Effector memory CD8-positive, alpha-beta T cell (primary cell): ENCODE data around the gene PRC1.
"Not testable (repeated sequence)": the region's sequence is repeated elsewhere in the genome, so short reads cannot be mapped to it uniquely, and the experiment has no call there.

Experiments used
- ATAC-seq: fragments of 150-1000 bp; cut with Tn5 transposase; replicated peaks from 2 replicates; pipeline ENCODE4 v1.10.0; 2021; ENCODE audit warnings: mild to moderate bottlenecking, moderate library complexity
- DNase-seq, 3 experiments: peaks; one replicate each; pipeline ENCODE4 v3.0.0; 2021
- H3K27ac Mint-ChIP-seq, 2 donors: one replicate each; pipeline ENCODE4 v1.8.0; 2022; ENCODE audit warnings: mild to moderate bottlenecking in 2 of 2, mixed read lengths in 2 of 2, moderate library complexity in 2 of 2
- H3K27me3 Mint-ChIP-seq, 2 donors: one replicate each; pipeline ENCODE4 v1.8.0; 2022; ENCODE audit warnings: mixed read lengths in 2 of 2
- H3K36me3 Mint-ChIP-seq: one replicate; pipeline ENCODE4 v1.8.0; 2022; ENCODE audit warnings: mild to moderate bottlenecking, moderate library complexity, mixed read lengths; ENCODE audit not compliant: insufficient read depth
- H3K4me1 Mint-ChIP-seq, 2 donors: one replicate each; pipeline ENCODE4 v1.8.0; 2022; ENCODE audit warnings: low read depth in 2 of 2, mixed read lengths in 2 of 2
- H3K4me3 Mint-ChIP-seq, 2 donors: one replicate each; pipeline ENCODE4 v1.8.0; 2022; ENCODE audit warnings: mild to moderate bottlenecking in 2 of 2, mixed read lengths in 2 of 2, moderate library complexity in 2 of 2
- H3K9me3 Mint-ChIP-seq, 2 donors: one replicate each; pipeline ENCODE4 v1.8.0; 2022; ENCODE audit warnings: mixed read lengths in 2 of 2

Gene PRC1

DNA sequence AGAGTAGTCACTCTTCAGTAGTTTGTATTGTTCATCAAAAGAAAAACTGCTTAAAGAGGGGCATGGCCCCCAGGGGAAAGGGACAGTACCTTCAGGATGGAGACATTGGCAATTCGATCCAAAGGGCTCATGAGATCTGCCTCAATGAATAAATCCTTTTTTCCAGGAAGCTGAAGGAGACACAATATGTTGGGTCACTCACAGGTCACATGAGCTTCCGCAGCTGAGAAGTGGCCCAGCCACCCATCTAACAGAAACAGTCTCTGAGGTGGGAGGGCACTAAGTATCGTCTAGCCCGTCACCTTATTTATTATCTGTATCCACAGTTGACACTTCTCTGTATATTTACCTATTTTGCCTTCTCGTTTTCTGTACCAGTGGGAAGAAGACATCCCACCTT, 23.4 kb upstream of the PRC1 start:
- DNase-seq (no peak), ATAC-seq (no peak)
- H3K4me3 Mint-ChIP-seq: no peak overlapping the region
- no peaks in the 10 kb centered on the region for H3K9me3 Mint-ChIP-seq
- H3K36me3 Mint-ChIP-seq: peaks cover 27% of the 10 kb centered on the region
- no peaks in the 10 kb centered on the region for H3K27me3 Mint-ChIP-seq
- H3K4me1 Mint-ChIP-seq: peaks cover 28 to 29% of the 10 kb centered on the region in 2 donors
- H3K27ac Mint-ChIP-seq: peak overlapping the region; percentile 47 to 66

DNA sequence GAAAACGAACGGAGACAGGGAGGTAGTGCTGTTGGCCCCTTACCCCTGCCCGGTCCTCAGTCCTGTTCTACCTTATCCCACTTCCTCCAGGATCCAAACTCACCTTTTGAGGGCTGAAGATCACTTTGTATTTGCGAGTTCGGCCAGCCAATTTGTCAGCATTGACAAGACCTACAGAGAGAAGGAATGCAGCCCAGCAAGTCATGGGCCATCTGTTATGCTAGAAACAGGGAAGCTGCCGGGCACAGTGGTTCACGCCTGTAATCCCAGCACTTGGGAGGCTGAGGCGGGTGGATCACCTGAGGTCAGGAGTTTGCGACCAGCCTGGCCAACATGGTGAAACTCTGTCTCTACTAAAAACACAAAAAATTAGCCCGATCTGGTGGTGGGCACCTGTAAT, 19.4 kb upstream of the PRC1 start:
- not testable (repeated sequence) for H3K4me3 Mint-ChIP-seq, H3K4me1 Mint-ChIP-seq, H3K27ac Mint-ChIP-seq, H3K9me3 Mint-ChIP-seq, DNase-seq, ATAC-seq, H3K27me3 Mint-ChIP-seq
- peaks cover 31% of the 10 kb centered on the region for H3K36me3 Mint-ChIP-seq

DNA sequence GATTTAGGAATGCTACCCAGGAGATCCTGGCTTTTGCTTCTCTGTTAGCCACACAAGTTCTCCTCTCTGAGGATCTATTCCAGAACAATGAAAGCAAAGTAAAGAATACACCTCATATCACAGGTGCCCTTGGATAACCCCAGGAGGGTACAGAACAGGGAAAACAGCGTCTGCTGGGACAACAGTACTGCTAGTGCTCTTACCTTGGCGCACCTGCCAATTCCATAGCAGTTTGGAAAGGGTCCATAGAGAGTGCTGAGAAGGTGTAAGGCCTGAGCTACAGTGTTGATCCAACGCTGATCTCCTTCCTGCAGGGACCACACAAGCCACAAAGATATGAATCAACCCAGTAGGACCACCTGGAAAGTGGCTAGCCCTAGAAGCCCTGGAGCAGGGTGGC, 12.9 kb upstream of the PRC1 start:
- Mint-ChIP-seq H3K4me3 (no peak overlapping the region), H3K27ac (peak overlapping the region in 1 of 2 donors; percentile 59), H3K9me3 (no peaks in the 10 kb centered on the region), H3K4me1 (no peaks in the 10 kb centered on the region), H3K27me3 (no peaks in the 10 kb centered on the region), H3K36me3 (peaks cover 49% of the 10 kb centered on the region)
- no peak for ATAC-seq
- no peak for DNase-seq

DNA sequence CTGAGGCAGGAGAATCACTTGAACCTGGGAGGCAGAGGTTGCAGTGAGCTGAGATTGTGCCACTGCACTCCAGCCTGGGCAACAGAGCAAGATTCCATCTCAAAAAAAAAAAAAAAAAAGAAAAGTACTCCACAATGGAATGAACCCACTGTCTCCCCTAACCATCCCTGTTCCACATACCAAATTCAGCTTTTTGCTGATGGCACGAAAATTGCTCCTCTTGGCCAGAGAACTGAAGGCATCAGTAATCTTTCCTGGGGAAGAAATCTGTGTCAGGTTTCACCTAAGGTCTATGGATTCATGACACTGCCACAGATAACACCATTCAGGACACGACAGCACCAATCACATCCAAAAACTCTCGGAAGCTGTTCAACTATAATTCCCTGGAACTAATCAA, 6.9 kb upstream of the PRC1 start:
- DNase-seq: no peak
- Mint-ChIP-seq H3K27ac (no peak overlapping the region), H3K4me3 (no peak overlapping the region), H3K27me3 (no peaks in the 10 kb centered on the region), H3K36me3 (peaks cover 54% of the 10 kb centered on the region), H3K9me3 (no peaks in the 10 kb centered on the region), H3K4me1 (no peaks in the 10 kb centered on the region)
- no peak for ATAC-seq

DNA sequence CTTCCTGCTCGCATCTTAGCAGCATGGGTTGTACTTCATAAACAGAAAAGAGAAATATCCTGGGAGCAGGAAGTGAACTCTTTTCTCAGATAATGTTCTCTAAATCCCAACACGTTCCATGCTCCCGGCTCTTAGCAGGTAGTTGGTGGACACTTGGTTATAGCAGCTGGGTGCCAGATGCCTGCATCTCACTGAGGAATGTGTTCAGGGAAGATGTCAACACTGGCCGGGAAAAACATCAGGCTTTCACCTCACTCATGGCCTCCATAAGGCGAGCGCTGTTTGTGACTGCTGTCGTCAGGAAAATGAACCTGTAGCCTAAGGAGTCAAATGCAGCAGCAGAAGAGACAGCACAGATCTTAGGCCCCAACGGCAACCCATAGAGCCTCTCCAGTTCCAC, 4.4 kb upstream of the PRC1 start:
- ATAC-seq (no peak), DNase-seq (no peak)
- Mint-ChIP-seq H3K27me3 (no peaks in the 10 kb centered on the region), H3K36me3 (peaks cover 56% of the 10 kb centered on the region), H3K4me1 (peaks cover 0 to 7% of the 10 kb centered on the region in 2 donors), H3K27ac (peak overlapping the region in 1 of 2 donors; percentile 8), H3K4me3 (no peak overlapping the region), H3K9me3 (no peaks in the 10 kb centered on the region)

DNA sequence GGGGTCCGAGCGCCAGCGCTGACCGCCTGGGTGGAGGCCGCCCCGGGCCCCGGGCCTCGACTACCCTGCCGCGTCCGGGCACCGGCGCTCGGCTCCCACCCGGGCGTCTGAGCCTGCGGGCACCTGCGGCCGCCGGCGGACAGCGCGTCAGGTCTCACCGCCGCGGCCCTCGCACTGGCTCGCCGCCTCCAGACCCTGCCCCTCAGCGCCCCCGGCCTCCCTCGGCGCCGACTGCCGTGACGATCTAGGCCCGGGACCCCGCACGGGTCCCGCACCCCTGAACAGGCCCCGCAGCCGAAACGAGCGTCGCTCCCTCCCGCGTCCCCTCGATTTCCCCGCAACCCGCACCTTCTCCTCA, 297 bp downstream of the PRC1 start:
- Mint-ChIP-seq H3K4me1 (peaks cover 7% of the 10 kb centered on the region in 2 donors), H3K4me3 (peak overlapping the region; percentile 99 to 100), H3K27ac (peak overlapping the region; percentile 94 to 95), H3K9me3 (no peaks in the 10 kb centered on the region), H3K36me3 (peaks cover 23% of the 10 kb centered on the region), H3K27me3 (no peaks in the 10 kb centered on the region)
- DNase-seq (no peak), ATAC-seq (peak; percentile 11)

DNA sequence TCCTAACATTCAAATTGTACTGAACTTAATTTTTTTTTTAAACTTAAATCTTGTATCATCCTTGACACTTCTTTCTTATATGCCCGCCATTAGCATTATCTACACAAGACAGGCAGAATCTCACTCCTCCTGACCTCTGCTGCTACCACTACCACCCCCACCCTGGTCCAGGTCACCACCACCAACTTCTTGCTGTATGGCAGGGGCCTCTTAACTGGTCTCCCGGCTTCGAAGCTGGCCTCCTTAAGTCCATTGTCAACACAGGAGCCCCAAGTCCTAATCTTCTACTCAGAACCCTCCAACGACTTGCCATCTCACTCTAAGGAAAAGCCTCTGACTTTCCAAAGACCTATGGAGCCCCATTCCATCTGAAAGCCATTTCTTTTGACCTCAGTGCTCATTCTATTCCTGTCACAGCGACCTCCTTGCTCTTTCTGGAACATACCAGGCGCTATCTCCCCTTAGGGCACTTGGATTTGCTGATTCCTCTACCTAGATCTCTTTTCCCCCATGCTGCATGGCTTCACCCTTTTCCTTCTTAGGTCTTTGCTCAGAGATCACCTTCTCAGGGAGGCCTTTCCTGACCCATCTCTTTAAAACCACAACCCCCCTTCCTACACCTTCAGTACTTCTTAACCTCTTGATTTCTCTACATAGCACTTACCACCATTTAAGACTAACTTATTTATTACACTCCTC, 2.6 kb downstream of the PRC1 start:
- Mint-ChIP-seq H3K4me3 (no peak overlapping the region), H3K9me3 (no peaks in the 10 kb centered on the region), H3K4me1 (peaks cover 13 to 16% of the 10 kb centered on the region in 2 donors), H3K36me3 (peaks cover 11% of the 10 kb centered on the region), H3K27ac (no peak overlapping the region), H3K27me3 (no peaks in the 10 kb centered on the region)
- ATAC-seq (no peak), DNase-seq (no peak)

DNA sequence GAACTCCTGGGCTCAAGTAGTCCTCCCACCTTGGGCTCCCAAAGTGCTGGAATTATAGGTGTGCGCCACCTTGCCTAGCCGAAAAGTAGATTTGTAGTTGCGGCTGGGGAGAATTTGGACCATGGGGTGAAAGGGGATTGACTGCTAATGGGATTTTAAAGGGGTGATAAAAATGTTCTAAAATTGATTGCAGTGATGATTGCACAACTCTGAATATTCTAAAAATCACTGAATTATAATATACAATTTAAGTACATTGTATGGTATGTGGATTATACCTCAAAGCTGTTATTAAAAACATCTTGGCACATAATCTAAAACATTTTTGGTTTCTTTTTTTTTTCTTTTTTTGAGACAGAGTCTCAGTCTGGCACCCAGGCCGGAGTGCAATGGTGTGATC, 3.9 kb downstream of the PRC1 start:
- ATAC-seq (no peak), DNase-seq (no peak)
- Mint-ChIP-seq H3K9me3 (no peaks in the 10 kb centered on the region), H3K36me3 (peaks cover 7% of the 10 kb centered on the region), H3K4me3 (no peak overlapping the region), H3K27me3 (no peaks in the 10 kb centered on the region), H3K4me1 (peaks cover 12 to 20% of the 10 kb centered on the region in 2 donors), H3K27ac (no peak overlapping the region)

DNA sequence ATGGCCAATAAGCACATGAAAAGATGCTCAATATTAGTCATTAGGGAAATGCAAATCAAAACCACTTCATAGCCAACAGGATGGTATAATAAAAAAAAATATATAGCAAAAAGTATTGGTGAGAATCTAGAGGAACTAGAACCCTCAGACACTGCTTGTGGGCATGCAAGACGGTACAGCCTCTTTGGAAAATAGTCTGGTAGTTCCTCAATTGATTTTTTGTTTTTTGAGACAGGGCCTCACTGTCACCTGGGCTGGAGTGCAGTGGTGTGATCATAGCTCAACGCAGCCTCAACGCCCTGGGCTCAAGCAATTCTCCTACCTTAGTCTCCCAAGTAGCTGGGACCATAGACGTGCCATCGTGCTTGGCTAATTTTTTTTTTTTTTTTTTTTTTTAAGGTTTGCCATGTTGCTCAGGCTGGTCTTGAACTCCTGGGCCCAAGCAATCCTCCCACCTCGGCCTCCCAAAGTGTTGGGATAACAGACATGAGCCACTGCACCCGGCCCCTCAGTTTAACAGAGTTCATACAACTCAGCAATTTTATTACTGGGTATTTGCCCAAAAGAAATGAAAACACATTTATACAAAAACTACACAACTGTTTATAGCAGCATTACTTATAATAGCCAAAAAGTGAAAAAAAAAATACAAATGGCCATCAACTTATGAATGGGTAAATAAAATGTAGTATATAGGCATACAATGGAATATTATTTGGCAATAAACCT, 5.1 kb downstream of the PRC1 start:
- DNase-seq (no peak), ATAC-seq (peak; percentile 17)
- Mint-ChIP-seq H3K36me3 (peaks cover 3% of the 10 kb centered on the region), H3K9me3 (no peaks in the 10 kb centered on the region), H3K4me3 (peak overlapping the region in 1 of 2 donors; percentile 55), H3K4me1 (peaks cover 6 to 20% of the 10 kb centered on the region in 2 donors), H3K27ac (peak overlapping the region in 1 of 2 donors; percentile 29), H3K27me3 (no peaks in the 10 kb centered on the region)

DNA sequence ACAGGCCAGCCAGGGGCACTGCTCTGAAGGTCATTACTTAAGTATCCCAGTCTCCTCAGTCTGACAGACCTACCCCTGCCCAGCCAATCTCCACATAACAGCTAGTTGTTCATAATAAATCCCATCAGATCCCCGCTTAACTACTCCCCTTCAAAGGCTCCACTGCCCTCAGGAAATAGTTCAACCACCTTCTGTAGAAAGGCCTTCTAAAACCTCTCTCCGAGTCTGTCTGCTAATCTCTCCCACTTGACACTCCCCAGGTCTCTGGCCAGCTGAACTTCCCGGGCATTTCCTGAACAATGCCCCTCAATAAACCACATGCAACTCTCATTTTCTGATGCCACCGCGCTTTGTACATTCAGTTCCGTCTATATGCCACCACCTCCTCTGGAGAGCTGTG, 6.0 kb downstream of the PRC1 start:
- Mint-ChIP-seq H3K4me3 (peak overlapping the region; percentile 2 to 55), H3K9me3 (no peaks in the 10 kb centered on the region), H3K27ac (peak overlapping the region in 1 of 2 donors; percentile 29), H3K27me3 (no peaks in the 10 kb centered on the region), H3K4me1 (peaks cover 6 to 16% of the 10 kb centered on the region in 2 donors), H3K36me3 (peaks cover 5% of the 10 kb centered on the region)
- ATAC-seq (no peak), DNase-seq (no peak)

DNA sequence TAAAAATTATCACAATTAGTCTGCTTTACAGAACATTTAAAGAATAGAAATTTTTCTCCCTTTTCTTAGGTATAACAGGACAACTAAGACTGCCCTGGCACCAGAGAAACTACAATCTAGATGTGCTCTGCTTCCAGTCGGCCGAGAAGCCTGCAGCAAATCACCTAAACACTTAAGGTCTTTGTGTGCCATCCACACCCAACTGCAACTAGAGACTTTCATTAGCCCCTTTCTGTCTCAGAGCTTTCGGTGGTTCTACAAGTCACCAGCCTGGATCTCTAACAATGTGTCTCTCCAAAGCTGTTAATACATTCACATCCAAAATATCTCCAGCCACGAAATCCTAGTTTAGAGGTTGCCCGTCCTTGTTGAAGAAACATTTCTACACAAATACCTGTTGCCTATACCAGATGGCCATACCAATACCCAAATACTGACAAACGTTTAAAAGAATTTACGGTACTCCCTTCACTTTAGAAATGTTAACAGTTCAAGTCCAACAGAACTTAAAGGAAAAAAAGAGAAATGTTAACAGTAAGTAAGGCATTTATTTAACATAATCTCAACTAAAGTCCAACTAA, 6.7 kb downstream of the PRC1 start:
- peaks cover 5% of the 10 kb centered on the region for H3K36me3 Mint-ChIP-seq
- H3K27ac Mint-ChIP-seq: peak overlapping the region in 1 of 2 donors; percentile 29
- no peaks in the 10 kb centered on the region for H3K9me3 Mint-ChIP-seq
- DNase-seq (no peak), ATAC-seq (no peak)
- H3K27me3 Mint-ChIP-seq: no peaks in the 10 kb centered on the region
- peaks cover 7 to 13% of the 10 kb centered on the region in 2 donors for H3K4me1 Mint-ChIP-seq
- H3K4me3 Mint-ChIP-seq: no peak overlapping the region

DNA sequence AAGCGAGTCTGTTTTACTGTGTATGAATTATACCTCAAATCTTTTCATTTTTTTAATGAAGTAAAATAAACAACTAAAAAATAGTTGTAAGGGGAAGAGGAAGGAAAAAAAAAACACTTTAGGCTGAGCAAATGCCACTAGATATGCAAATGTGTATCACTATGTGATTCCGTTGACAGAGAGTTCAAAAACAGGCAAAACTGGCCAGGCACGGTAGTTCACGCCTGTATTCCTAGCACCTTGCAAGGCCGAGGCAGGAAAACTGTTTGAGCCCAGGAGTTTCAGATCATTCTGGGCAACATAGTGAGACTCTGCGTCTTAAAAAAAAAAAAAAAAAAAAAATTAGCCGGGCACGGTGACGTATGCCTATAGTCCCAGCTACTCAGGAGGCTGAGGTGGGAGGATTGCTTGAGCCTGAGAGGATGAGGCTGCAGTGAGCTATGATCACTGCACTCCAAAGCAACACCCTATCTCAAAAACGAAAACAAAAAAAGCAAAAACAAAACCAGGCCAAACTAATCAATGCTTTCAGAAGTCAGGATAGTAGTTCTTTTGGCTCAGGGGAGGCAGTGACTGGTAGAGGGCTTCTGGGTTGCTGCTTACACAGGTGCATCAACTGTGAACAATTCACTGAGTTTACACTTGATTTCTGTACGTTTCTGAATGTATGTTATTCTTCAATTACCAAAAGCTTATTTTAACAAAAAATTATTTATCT, 7.4 kb downstream of the PRC1 start:
- Mint-ChIP-seq H3K4me3 (peak overlapping the region; percentile 21 to 27), H3K4me1 (peaks cover 7 to 13% of the 10 kb centered on the region in 2 donors), H3K27me3 (no peaks in the 10 kb centered on the region)

DNA sequence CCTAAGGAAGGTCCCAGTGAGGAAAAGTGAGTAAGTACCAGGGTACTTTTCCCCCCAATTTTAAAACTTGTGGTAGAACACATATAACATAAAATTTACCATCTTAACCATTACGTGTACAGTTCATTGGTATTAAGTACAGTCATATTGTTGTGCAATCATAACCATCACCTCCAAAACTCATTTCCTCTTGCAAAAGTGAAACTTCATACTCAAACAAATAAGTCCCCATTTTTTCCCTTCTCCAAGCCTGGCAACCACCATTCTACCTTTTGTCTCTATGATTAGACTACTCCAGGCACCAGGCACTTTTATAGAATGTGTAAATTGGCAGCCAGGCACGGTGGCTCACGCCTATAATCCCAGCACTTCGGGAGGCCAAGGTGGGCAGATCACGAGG, 12.2 kb downstream of the PRC1 start:
- H3K27me3 Mint-ChIP-seq: no peaks in the 10 kb centered on the region
- no peak for DNase-seq
- H3K27ac Mint-ChIP-seq: no peak overlapping the region
- H3K9me3 Mint-ChIP-seq: no peaks in the 10 kb centered on the region
- H3K4me1 Mint-ChIP-seq: peaks cover 1 to 5% of the 10 kb centered on the region in 2 donors
- ATAC-seq: no peak
- no peak overlapping the region for H3K4me3 Mint-ChIP-seq
- H3K36me3 Mint-ChIP-seq: peaks cover 8% of the 10 kb centered on the region

More for the DNA sequence above, 7.4 kb downstream of the PRC1 start:
- Mint-ChIP-seq H3K9me3 (no peaks in the 10 kb centered on the region), H3K36me3 (peaks cover 5% of the 10 kb centered on the region), H3K27ac (no peak overlapping the region)
- DNase-seq (no peak), ATAC-seq (no peak)
